ENCODE results near the gene KCNJ16.

The KCNJ16 gene

DNA sequence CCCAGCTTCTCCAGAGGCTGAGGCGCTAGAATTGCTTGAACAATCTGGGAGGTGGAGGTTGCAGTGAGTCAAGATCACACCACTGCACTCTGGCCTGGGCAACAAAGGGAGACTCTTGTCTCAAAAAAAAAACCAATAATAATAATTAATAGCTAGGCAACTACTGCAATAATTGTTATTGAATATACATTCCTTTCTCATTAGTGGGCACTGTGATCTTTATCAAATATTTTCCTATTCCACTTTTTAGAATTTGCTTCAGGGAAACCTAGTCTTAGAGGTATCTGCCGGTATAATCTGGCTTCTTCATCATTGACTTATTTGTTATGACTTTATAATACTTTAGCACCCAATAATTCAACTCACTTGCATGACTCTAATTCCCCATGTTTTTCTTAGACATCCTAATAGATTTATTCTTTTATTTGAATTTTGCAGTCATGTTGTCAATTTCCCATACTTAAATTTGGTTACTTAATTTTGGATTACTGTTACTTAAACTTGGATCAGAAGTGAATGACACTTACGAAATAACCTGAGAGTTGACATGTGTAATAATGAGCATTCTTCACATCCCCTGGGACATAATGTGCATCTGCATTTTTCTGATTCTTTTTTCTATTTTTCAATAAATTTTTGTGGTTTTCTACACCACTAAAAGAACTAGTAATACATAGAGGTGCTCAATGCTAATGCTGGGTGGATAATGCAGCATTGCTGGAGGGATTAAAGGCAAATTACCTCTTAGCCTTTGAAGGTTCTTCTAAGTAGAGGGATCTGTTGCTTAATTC, 25.0 kb upstream of the KCNJ16 start:
- DNase-seq (ENCODE audit: extremely low spot score), result no peak
- ChIA-PET POLR2A (no interaction called here), CTCF (no interaction called here)
- TF ChIP-seq, protein P1, sequence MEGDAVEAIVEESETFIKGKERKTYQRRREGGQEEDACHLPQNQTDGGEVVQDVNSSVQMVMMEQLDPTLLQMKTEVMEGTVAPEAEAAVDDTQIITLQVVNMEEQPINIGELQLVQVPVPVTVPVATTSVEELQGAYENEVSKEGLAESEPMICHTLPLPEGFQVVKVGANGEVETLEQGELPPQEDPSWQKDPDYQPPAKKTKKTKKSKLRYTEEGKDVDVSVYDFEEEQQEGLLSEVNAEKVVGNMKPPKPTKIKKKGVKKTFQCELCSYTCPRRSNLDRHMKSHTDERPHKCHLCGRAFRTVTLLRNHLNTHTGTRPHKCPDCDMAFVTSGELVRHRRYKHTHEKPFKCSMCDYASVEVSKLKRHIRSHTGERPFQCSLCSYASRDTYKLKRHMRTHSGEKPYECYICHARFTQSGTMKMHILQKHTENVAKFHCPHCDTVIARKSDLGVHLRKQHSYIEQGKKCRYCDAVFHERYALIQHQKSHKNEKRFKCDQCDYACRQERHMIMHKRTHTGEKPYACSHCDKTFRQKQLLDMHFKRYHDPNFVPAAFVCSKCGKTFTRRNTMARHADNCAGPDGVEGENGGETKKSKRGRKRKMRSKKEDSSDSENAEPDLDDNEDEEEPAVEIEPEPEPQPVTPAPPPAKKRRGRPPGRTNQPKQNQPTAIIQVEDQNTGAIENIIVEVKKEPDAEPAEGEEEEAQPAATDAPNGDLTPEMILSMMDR (IDR thresholded peaks at IDR 0.05; ENCODE audit: control extremely low read depth, extremely low read depth, low read depth, missing control alignments), result no peak

DNA sequence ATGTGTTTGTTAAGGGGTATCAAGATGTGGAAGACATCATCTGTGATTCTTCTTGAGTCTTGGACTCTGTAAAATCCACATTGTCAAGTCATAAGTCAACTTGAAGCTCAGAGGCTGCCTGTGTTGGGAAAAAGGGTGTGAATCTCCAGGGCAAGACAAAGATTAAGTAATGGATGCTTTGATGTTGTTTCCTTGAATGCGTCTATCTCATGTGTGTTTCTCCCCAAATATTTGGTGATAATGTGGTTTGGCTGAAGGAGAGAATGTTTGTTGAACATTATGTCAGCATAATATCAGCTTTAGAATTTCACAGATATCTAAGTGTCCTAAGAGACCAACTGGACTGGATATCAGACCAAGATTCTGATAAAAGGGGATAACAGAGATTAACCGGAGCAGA, 24.1 kb upstream of the KCNJ16 start:
- ChIA-PET CTCF (interaction anchor here (1.1 kb wide), 1 partner anchor 9 kb away, joined by 3 read pairs; no protein-coding TSS in a partner anchor), POLR2A (no interaction called here)
- TF ChIP-seq, protein P1 (IDR thresholded peaks at IDR 0.05; ENCODE audit: control extremely low read depth, extremely low read depth, low read depth, missing control alignments), result no peak
- no peak for DNase-seq (ENCODE audit: extremely low spot score)

DNA sequence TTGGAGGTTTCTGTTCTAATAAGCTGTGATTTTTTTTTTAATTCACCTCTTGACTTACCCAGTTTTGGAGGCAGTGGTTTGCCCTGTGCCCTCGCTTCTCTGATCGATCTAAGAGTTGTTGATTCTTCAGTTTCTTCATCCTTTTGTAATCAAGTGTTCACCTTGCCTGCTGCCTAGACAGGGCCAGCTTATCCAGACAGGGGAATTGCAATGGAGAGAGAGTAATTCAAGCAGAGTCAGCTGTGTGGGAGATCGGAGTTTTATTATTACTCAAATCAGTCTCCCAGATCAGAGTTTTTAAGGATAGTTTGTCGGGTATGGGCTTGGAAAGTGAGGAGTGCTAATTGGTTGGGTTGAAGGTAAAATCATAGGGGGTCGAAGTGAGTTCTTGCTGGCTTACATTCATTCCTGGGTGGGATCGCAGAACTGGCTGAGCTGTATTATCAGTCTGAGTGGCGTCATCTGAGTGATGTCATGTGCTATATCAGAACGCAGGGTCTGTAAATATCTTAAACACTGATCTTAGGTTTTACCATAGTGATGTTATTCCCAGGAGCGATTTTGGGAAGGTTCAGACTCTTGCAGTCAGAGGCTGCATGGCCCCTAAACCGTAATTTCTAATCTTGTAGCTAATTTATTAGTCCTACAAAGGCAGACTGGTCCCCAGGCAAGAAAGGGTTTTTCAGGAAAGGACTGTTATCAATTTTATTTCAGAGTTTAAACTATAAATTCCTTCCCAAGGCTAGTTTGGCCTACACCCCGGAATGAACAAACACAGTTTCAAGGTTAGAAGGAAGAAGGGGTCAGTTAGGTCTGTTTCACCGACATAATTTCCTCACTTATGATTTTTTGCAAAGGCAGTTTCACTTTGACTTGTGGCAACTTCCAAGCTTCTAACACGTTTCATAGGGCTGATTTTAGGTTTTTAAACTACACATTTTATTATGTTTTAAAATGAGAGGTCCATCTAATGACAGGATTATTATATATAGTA, 21.5 kb upstream of the KCNJ16 start:
- POLR2A ChIA-PET, result no interaction called here
- TF ChIP-seq, protein P1 (IDR thresholded peaks at IDR 0.05; ENCODE audit: control extremely low read depth, extremely low read depth, low read depth, missing control alignments), result no peak
- DNase-seq (ENCODE audit: extremely low spot score), result no peak
- CTCF ChIA-PET, result interaction anchor here (1.1 to 2.0 kb wide), 2 partner anchors 10 to 446 kb away, joined by 3 to 5 read pairs; no protein-coding TSS in a partner anchor

DNA sequence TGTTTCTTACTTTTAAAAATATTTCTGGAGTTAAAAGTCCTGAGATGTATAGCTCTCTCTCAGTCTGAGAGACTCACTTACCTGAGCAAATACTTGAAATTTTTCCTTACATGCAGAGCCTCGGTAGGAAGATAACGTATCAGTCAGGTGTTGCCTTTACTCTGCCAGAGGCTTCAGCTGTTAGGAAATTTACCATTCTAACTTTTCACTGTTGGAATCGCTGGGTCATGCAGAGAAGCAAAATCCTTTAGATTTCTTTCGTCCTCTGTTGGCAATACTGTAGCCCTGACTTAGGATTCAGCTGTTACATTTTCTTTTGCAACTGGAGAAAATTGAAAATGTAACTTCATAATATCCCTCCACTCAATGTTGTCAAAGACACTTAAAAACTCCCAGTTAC, 20.0 kb upstream of the KCNJ16 start:
- ChIA-PET CTCF (interaction anchor here (1.1 to 2.0 kb wide), 3 partner anchors 8 to 448 kb away, joined by 3 to 5 read pairs (median 4); no protein-coding TSS in a partner anchor), POLR2A (no interaction called here)
- DNase-seq (ENCODE audit: extremely low spot score), result no peak
- TF ChIP-seq, protein P1 (IDR thresholded peaks at IDR 0.05; ENCODE audit: control extremely low read depth, extremely low read depth, low read depth, missing control alignments), result no peak

DNA sequence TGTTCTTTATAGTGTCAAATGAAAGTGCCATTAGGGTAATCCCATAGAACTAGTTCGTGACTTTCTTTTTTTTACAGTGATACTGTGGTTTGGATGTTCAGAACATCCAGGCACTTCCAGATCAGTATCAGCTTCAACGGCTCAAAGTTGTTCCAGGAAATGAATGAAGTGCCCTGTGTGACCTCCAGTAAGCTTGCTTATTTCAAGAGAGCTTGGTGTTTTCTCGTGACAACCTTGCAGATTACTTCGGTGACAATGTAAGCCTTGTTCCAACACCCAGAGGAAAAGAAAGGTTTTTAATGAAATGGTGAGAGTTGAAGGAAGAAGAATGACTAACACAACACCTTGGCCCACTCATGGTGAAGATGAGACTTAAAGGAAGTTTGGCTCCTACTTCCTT, 16.0 kb upstream of the KCNJ16 start:
- TF ChIP-seq, protein P1 (IDR thresholded peaks at IDR 0.05; ENCODE audit: control extremely low read depth, extremely low read depth, low read depth, missing control alignments), result no peak
- ChIA-PET POLR2A (no interaction called here), CTCF (no interaction called here)
- no peak for DNase-seq (ENCODE audit: extremely low spot score)

DNA sequence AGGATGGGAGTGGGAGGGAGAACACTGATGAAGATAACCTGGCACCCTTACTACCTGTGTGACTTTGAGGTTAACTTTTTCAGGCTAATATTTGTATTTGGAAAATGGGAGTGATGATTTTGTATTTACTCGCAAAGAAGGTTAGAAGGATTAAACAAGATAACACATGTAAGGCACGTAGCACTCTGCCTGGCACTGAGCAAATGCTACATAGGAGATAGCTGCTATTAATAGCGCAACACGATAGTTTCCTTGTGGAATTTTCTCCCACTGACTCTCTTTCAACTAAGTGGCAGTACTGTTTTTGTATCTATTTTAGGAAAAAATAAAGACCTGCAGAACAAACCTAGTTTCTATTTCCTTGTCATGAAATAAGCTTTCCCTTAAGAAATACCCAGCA, 15.4 kb upstream of the KCNJ16 start:
- no peak for DNase-seq (ENCODE audit: extremely low spot score)
- ChIA-PET POLR2A (no interaction called here), CTCF (interaction anchor here (1.6 kb wide), 1 partner anchor 9 kb away, joined by 3 read pairs; no protein-coding TSS in a partner anchor)
- TF ChIP-seq, protein P1 (IDR thresholded peaks at IDR 0.05; ENCODE audit: control extremely low read depth, extremely low read depth, low read depth, missing control alignments), result no peak

Data from GM10248 (cell line).